ENCODE data around the gene C4BPB. TPM values are rescaled to one million over a fixed set of nuclear protein-coding genes. Genes with fewer than 3 reads are reported as not detected.
A peak's percentile ranks its signal among the peaks of the same experiment; 100 is the strongest.

C4BPB gene
- total and polyA plus RNA-seq, 2 of the 13 experiments (the other 11 are each of a cell fraction or from before 2014, with no cell fraction given) = 155 to 266 TPM

DNA sequence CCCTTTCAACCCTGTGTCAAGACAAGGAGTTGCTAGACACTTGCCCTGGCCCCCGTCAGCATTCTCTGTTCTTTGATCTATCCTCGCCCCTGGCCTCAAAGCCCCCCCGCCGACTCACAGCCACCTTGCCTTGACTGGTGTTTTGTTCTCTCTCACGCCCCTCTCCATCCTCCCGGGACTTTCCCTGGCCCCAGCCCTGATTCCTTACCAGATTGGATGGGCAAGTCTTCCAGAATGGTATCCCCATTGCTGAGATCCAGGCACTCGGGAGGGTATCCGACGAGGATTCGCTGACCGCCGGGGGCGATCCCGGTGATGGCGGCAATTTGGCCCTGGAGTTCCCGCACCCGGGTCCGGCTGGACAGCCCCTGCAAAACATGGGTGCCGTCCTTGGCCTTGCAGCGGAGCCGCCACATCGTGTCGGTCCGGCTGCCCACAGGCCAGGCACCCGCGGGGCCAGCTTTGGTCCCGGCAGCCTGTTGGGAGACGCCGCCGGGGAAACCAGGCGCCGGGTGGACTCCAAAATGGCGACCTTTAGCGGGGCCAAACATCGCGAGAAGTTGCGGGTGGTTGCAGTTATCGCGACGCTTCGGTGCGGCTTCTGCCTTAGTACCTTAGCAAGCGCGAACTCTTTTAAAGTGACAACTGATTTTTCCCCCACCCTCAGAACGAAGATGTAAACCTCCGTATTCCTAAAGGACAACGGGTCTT lies 38.0 kb upstream of the C4BPB start (continued):
- 0 out of 2 replicates have a peak, but pooled peaks have one; percentile 15 for TF ChIP-seq TP53 (CRISPR knock-in tag; conservative IDR thresholded peaks at IDR 0.05)
- TF ChIP-seq FOXC1 (CRISPR knock-in tag; IDR thresholded peaks at IDR 0.05; ENCODE audit: borderline replicate concordance) = no peak
- no peak for TF ChIP-seq ZNF18 (CRISPR knock-in tag; IDR thresholded peaks at IDR 0.05; ENCODE audit: insufficient replicate concordance)
- TF ChIP-seq HOXA9 (CRISPR knock-in tag; IDR thresholded peaks at IDR 0.05; ENCODE audit: borderline replicate concordance) = no peak
- TF ChIP-seq, protein P1, sequence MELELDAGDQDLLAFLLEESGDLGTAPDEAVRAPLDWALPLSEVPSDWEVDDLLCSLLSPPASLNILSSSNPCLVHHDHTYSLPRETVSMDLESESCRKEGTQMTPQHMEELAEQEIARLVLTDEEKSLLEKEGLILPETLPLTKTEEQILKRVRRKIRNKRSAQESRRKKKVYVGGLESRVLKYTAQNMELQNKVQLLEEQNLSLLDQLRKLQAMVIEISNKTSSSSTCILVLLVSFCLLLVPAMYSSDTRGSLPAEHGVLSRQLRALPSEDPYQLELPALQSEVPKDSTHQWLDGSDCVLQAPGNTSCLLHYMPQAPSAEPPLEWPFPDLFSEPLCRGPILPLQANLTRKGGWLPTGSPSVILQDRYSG (CRISPR knock-in tag; IDR thresholded peaks at IDR 0.05) = no peak
- TF ChIP-seq, protein P2, sequence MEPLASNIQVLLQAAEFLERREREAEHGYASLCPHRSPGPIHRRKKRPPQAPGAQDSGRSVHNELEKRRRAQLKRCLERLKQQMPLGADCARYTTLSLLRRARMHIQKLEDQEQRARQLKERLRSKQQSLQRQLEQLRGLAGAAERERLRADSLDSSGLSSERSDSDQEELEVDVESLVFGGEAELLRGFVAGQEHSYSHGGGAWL (CRISPR knock-in tag; IDR thresholded peaks at IDR 0.05) = peak; percentile 60; the same call in 1 of the 2 replicates
- TF ChIP-seq PCBP2 (optimal IDR thresholded peaks at IDR 0.05; ENCODE audit: low read depth, low read length, poor library complexity, severe bottlenecking) = no peak
- TF ChIP-seq ZNF382 (CRISPR knock-in tag; IDR thresholded peaks at IDR 0.05; ENCODE audit: borderline replicate concordance) = no peak
- peak; percentile 58; the same call in 1 of the 2 replicates for TF ChIP-seq ZNF350 (CRISPR knock-in tag; IDR thresholded peaks at IDR 0.05; ENCODE audit: borderline replicate concordance, low read depth)
- no peak for TF ChIP-seq RFX3 (CRISPR knock-in tag; IDR thresholded peaks at IDR 0.05)
- TF ChIP-seq GRHL1 (CRISPR knock-in tag; conservative IDR thresholded peaks at IDR 0.05) = no peak
- no peak for TF ChIP-seq ZNF660 (CRISPR knock-in tag; IDR thresholded peaks at IDR 0.05; ENCODE audit: borderline replicate concordance, low read depth)
- no peak for TF ChIP-seq ZNF589 (CRISPR knock-in tag; conservative IDR thresholded peaks at IDR 0.05)
- no peak for TF ChIP-seq DBP (CRISPR knock-in tag; IDR thresholded peaks at IDR 0.05; ENCODE audit: not compliant biosample characterization)
- peak; percentile 68; the same call in 1 of the 2 replicates for TF ChIP-seq ZGPAT (CRISPR knock-in tag; IDR thresholded peaks at IDR 0.05)
- TF ChIP-seq, protein P3, sequence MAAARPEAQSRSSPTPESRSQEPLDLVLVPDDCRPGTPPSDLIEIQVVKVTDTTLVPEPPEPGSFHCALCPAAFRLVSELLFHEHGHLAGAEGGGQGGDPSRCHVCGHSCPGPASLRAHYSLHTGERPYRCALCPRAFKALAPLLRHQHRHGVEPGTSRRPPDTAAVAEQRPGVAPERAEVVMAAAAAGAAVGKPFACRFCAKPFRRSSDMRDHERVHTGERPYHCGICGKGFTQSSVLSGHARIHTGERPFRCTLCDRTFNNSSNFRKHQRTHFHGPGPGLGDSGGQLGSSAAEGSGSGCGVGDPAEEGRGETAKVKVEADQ (CRISPR knock-in tag; IDR thresholded peaks at IDR 0.05; ENCODE audit: borderline replicate concordance) = peak; percentile 41; the same call in 1 of the 2 replicates
- peak; percentile 41; the same call in 1 of the 2 replicates for TF ChIP-seq ZNF362 (CRISPR knock-in tag; IDR thresholded peaks at IDR 0.05; ENCODE audit: borderline replicate concordance)
